GM23248 (cell line): ENCODE data around the gene PZP.

ENCODE experiments used
- EZH2 ChIP-seq: fragments of 200-600 bp; sonication (generic); IDR thresholded peaks from 2 replicates; pipeline ENCODE4 v1.6.1; 2018; ENCODE audit warnings: antibody characterized with exemption, mild to moderate bottlenecking; ENCODE audit not compliant: insufficient read depth, poor library complexity, severe bottlenecking
- EZH2phosphoT487 ChIP-seq: fragments of 200-600 bp; sonication (generic); IDR thresholded peaks from 2 replicates; pipeline ENCODE4 v1.6.1; 2018; ENCODE audit warnings: antibody characterized with exemption, moderate library complexity, mild to moderate bottlenecking, low read depth; ENCODE audit not compliant: insufficient read depth

DNA sequence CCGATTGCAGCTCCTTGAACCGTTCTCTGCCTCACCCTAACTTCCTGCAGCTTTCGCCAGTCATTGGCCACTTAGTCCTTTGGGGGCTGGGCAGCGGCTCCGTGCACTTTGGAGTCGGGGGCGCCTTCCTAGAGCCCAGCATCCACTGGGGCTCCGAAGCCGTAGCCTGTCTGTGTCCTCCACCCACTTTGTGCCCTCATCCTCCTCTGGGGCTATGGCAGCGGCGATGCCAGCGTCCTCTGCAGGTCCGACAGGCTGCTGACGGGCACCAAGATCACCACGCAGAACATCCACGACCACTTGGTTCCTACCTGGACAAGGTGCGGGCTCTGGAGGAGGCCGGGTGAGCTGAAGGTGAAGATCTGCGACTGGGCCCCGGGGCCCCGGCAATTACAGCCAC, 80.7 kb downstream of the PZP start:
- TF ChIP-seq EZH2 (no peak), EZH2phosphoT487 (no peak)
